Measurements from ENCODE around the gene NFATC2. TPM values are rescaled to one million over a fixed set of nuclear protein-coding genes. Genes with fewer than 3 reads are reported as not detected.

The NFATC2 gene
- total and polyA plus RNA-seq, 2 of the 8 experiments (the other 6 are each of a cell fraction or from before 2014, with no cell fraction given) = 0.27 to 0.91 TPM

DNA sequence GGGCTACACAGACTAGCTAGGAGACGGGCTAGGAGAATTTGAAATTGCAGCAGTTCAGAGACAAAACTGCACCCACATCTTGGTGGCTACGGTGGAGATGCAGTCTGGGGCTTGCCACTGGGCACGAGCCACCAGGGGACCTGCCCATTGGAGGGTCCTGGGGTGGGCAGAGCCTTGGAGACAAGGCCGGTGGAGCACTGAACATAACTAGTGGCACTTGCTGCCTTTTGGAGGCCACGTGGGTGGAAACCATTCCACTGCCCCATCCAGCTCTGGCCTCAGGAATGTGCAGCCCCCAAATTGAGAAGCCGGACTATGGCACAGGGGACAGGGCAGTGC, 113.4 kb downstream of the NFATC2 start:
- Histone ChIP-seq H3K9me3 (ENCODE audit: insufficient read depth in 2 of 2, low read depth in 1 of 2, low read length in 1 of 2) (no peaks in the 10 kb centered on the region), H2BK120ac (replicated peaks; ENCODE audit: low read depth, low read length) (no peak overlapping the region), H3K27ac (ENCODE audit: low read depth, low read length) (no peak overlapping the region), H3K4me2 (ENCODE audit: insufficient read depth in 1 of 2, low read depth in 2 of 2, low read length in 2 of 2) (no peak overlapping the region), H3K56ac (replicated peaks; ENCODE audit: insufficient read length, low read depth, low read length) (no peak overlapping the region), H4K5ac (ENCODE audit: insufficient read length, low read depth, low read length) (no peak overlapping the region), H3K36me3 (ENCODE audit: control insufficient read depth in 2 of 4, insufficient read depth in 4 of 4, low read length in 3 of 4) (no peaks in the 10 kb centered on the region), H2BK5ac (ENCODE audit: low read depth, low read length) (no peak overlapping the region), H3K79me2 (ENCODE audit: control insufficient read depth in 1 of 2, insufficient read depth in 2 of 2, low read length in 2 of 2) (no peaks in the 10 kb centered on the region), H3K23ac (ENCODE audit: insufficient read length) (no peak overlapping the region), H2BK12ac (ENCODE audit: low read depth, low read length) (no peak overlapping the region), H2AK5ac (ENCODE audit: low read depth, low read length) (no peak overlapping the region), H3K4me1 (replicated peaks in 1 of 4; ENCODE audit: control insufficient read depth in 3 of 4, insufficient read depth in 4 of 4, low read length in 3 of 4) (peaks cover 6 to 11% (median 8%) of the 10 kb centered on the region in 4 experiments), H3K79me1 (ENCODE audit: low read depth, low read length) (no peaks in the 10 kb centered on the region), H3K27me3 (replicated peaks in 1 of 4; ENCODE audit: control insufficient read depth in 3 of 4, extremely low read depth in 1 of 4, insufficient read depth in 3 of 4, low read length in 3 of 4) (no peaks in the 10 kb centered on the region; a peak in 1 of 7 replicates), H2BK15ac (ENCODE audit: low read length) (no peak overlapping the region), H3K4ac (replicated peaks; ENCODE audit: insufficient read length, low read depth, low read length) (no peak overlapping the region), H2AFZ (ENCODE audit: low read length) (no peak overlapping the region), H2BK20ac (ENCODE audit: low read length) (no peak overlapping the region), H3K18ac (ENCODE audit: extremely low read depth, low read length) (no peak overlapping the region), H3K4me3 (ENCODE audit: extremely low read depth in 1 of 4, insufficient read depth in 2 of 4, low read depth in 3 of 4, low read length in 4 of 4) (no peak overlapping the region), H4K20me1 (replicated peaks in 1 of 2; ENCODE audit: control insufficient read depth in 1 of 2, insufficient read depth in 2 of 2, low read length in 2 of 2) (no peaks in the 10 kb centered on the region), H4K91ac (replicated peaks; ENCODE audit: insufficient read length, low read length) (no peak overlapping the region), H3K23me2 (ENCODE audit: low read depth, low read length) (peaks cover 3% of the 10 kb centered on the region; the same call in 1 of the 2 replicates), H4K8ac (ENCODE audit: extremely low read depth, insufficient read depth, low read length) (no peak overlapping the region), H3K14ac (ENCODE audit: insufficient read length) (no peak overlapping the region), H3K9ac (replicated peaks in 1 of 4; ENCODE audit: extremely low read depth in 1 of 4, low read depth in 3 of 4, low read length in 3 of 4) (no peak overlapping the region)
- POLR2A ChIA-PET (ENCODE audit: partially characterized antibody) = no interaction called here
- FAIRE-seq (no peak), DNase-seq (ENCODE audit: low read depth in 1 of 2, low spot score in 2 of 2) (no peak)
- TF ChIP-seq SUZ12 (IDR thresholded peaks at IDR 0.05; ENCODE audit: low read length) (no peak), SP2 (IDR thresholded peaks at IDR 0.05; ENCODE audit: low read length) (no peak)
- TF ChIP-seq, protein P1, sequence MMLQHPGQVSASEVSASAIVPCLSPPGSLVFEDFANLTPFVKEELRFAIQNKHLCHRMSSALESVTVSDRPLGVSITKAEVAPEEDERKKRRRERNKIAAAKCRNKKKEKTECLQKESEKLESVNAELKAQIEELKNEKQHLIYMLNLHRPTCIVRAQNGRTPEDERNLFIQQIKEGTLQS (IDR thresholded peaks at IDR 0.05; ENCODE audit: insufficient read depth, low read depth, low read length) = no peak
- WGBS, 2 experiments (ENCODE audit: extremely low coverage in 1 of 2, insufficient coverage in 1 of 2, insufficient read length in 1 of 2, insufficient replicate concordance in 2 of 2, low coverage in 1 of 2, low lambda C conversion rate in 2 of 2, missing lambda C conversion rate in 1 of 2) = 89% methylated on average over 6 of the region's 6 CpGs; no CpG with 5 or more reads in 1 of the 2 experiments
- CTCF ChIA-PET (ENCODE audit: partially characterized antibody) = interaction anchor here (0.6 to 1.2 kb wide), 4 partner anchors 15 to 43 kb away, joined by 3 to 5 read pairs (median 3); no protein-coding TSS in a partner anchor
